ENCODE results near the gene CLNS1A. TPM values are rescaled to one million over a fixed set of nuclear protein-coding genes. Genes with fewer than 3 reads are reported as not detected.
"Not testable (repeated sequence)": the region's sequence is repeated elsewhere in the genome, so short reads cannot be mapped to it uniquely, and the experiment has no call there.

The CLNS1A gene
- total RNA-seq, 1 experiment from 2014 or later, result 242 TPM

DNA sequence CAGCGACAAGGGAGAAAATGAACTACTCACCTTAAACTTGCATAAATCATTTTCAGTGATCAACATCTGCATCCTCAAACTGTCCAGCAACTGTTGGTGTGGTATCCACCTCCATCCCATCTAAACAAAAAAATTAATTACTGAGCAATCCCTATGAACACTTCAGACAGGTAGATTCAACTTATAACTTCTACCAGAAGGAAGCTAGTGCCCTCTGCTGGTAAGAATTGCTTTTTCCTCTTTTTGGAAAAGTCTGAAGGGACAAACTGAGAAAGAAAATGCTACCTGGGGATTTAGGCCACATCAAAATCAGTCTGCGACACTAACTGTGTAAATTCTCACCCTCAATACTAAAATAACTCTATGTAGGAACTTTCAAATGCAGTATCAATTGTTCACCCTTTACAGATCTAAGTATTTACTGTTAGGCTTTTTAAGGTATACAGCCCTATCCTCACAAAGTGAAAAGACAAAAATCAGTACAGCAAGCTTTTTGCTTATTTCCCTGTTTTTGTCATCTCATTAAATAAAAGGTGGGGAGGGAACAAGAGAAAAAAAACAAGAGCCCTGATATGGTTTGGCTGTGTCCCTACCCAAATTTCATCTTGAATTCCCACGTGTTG lies 17.9 kb downstream of the CLNS1A start:
- DNase-seq (ENCODE audit: extremely low read depth, low read depth), result peak; percentile 39

DNA sequence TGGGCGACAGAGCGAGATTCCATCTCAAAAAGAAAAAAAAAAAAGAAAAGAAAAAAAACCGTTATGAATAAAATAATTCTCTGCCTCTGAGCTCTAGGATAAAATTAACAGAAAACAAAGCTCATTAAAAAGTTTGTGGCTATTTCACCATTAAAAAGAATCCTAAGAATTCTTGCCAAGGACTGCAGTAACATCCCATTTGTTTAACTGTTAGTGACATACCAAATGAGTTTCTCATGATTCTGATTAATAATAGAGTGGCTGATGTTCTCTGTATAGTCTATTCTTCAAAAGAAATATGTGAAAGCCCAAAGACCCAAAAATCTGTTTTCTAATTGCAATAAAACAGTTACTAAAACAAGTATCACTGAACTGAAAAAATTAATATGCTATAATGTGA lies 19.7 kb downstream of the CLNS1A start:
- DNase-seq (ENCODE audit: extremely low read depth, low read depth), result no peak

DNA sequence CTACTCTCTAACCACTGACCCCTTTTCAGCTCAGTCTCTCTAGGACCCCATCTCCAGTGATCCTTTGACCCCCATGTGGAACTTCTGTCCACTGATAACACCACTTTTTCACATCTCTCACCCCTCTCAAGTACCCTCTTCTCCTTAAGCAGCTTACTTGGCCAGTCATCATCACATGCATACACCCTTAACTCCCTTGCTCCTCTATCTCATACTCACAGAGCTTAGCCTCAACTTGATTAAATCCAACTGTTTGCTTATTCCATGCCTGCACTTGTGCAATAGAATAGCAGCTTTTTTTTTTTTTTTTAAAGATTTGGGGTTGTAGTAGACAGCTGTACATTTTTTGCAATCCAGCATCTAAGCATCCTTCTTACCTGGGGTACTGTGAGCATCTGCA lies 25.7 kb downstream of the CLNS1A start:
- DNase-seq (ENCODE audit: extremely low read depth, low read depth), result no peak

DNA sequence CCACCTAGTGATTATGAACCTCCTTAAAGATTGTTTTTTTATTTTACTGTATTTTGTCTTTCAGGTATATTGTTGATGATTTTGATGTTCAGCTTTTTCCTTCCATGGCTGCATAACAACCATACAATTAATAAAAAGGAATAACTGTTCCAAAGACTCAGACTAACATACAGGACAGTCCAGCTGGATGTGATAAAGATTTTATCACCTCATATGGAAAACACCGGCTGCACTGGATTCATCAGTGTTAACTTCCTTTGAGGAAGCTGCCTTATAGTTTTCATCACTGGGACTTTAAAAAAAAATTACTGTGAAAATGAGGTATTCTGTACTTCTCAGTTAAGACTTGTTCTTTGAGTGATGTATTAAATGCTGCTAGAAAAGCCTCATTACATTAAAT lies 28.4 kb downstream of the CLNS1A start:
- DNase-seq (ENCODE audit: extremely low read depth, low read depth), result no peak

DNA sequence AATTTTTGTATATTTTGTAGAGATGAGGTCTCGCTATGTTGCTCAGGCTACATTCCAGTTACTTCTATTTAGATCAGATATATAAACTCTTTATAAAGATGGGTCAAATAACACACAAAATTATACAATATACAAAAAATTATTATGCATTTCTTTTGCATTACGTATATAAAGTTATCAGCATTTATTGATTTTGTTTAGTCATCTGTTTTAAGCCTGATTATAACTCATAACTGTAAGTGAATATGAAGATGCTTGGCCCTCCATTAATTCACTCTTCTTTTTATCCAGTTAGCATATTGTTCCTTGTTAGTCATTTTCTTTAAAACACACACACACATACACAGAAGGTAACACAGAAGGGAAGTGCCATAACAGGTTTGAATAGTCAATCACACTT lies 33.3 kb downstream of the CLNS1A start:
- DNase-seq (ENCODE audit: extremely low read depth, low read depth), result no peak

DNA sequence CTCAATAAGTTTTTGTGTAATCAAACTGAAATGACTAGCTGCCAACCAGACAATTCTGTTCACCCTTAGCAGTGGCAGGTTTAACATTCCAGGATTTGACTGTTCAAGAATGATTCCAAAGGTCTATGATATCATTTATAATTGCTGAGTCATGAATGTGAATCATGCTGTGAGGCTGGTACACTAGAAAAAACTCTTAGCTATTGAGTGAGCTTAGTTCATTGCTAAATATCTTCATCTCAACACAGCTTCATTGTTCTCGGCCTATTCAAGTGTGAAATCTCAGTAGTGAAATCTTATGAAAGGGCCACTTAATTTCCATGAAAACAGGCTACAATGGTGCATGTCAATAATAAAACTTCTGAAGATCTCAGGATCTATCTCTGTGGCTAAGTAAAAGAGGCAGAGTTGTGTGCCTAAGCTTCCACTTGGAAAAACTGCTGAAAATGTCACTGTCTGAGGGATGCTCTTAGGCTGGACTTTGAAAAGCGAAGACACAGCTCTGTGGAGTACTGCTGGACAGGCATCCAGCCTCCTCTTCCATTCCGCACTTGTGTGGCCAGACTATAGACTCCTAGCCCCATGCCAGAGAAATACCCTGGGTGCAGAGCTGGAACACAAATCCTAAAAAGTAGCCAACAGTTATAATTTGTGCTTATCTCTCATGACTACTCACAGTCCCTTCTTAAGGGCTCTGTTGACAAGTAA lies 35.1 kb downstream of the CLNS1A start:
- DNase-seq (ENCODE audit: extremely low read depth, low read depth), result peak; percentile 59

DNA sequence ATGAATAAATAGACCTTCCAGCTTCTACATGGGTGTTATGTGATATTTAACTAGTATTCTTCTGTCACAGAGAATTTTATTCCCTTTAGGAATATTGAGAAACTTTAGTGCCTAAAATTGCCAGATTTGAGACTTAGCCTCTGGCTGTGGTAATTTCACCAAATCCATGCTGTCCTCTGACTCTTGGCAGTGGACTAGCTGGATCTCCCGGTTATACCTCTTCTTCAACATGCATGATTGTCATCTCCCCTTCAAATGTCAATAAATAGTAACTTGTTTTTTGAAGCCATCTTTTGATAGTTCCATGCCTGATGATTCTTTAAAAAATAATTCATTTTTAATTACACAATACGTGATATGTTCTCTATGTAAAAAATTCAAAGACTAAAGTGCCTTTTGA lies 39.4 kb downstream of the CLNS1A start:
- no peak for DNase-seq (ENCODE audit: extremely low read depth, low read depth)

DNA sequence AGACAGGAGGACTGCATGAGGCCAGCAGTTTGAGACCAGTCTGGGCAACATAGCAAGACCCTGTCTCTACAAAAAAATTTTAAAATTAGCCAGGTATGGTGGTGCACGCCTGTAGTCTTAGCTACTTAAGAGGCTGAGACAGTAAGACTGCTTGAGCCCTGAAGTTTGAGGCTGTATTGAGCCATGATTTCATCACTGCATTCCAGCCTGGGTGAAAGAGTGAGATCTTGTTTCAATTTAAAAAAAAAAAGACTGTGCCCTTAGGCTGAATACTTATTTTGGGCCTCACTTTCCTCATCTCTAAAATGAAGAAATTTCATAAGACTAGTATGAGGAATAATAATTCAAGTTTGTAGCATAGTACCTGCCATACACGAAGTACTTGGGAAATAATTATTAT lies 41.0 kb downstream of the CLNS1A start:
- DNase-seq (ENCODE audit: extremely low read depth, low read depth), result no peak

DNA sequence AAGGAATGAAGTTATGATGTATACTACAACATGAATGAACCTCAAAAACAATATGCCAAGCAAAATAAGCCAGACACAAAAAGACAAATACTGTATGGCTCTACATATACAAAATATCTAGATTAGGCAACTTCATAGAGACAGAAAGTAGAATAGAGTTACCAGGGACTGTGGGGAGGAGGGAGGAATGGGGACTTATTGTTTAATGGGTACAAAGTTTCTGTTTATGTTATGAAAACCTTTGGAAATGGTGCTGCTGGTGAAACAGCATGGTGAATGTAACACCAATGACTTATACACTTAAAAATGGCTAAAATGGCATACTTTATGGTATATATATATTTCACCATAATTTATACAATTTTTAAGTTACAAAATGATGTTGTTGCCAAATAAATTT lies 43.7 kb downstream of the CLNS1A start:
- no peak for DNase-seq (ENCODE audit: extremely low read depth, low read depth)

DNA sequence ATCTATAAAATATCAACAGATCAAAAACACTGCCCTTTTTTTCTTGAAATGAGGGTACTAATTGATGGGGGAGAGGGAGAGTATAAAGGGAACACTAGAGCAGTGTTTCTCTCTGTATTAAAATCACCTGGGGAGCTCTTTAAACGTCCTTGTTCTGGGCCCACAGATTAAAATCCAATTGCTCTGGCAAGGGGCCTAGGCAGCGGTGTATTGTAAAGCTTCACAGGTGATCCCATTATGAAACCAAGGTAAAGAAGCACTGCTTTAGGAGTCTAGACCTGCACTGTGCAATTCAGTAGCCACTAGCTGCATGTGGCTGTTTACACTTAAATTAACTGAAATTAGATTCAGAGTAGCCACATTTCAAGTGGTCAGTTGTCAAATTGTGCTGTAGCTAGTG lies 44.9 kb downstream of the CLNS1A start:
- no peak for DNase-seq (ENCODE audit: extremely low read depth, low read depth)

DNA sequence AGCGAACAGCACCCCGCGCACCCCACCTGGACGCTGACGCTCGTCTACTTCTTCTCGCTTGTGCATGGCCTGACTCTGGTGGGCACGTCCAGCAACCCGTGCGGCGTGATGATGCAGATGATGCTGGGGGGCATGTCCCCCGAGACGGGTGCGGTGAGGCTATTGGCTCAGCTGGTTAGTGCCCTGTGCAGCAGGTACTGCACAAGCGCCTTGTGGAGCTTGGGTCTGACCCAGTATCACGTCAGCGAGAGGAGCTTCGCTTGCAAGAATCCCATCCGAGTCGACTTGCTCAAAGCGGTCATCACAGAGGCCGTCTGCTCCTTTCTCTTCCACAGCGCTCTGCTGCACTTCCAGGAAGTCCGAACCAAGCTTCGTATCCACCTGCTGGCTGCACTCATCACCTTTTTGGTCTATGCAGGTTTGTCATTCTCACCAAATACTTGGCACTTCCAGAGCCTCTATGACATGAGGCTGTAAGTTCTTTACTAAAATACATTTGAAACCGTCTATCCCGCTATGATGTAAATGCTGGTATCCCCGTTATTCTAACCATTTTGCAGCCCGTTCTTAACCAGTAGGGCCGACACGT lies 47.3 kb downstream of the CLNS1A start:
- DNase-seq (ENCODE audit: extremely low read depth, low read depth), result no peak

DNA sequence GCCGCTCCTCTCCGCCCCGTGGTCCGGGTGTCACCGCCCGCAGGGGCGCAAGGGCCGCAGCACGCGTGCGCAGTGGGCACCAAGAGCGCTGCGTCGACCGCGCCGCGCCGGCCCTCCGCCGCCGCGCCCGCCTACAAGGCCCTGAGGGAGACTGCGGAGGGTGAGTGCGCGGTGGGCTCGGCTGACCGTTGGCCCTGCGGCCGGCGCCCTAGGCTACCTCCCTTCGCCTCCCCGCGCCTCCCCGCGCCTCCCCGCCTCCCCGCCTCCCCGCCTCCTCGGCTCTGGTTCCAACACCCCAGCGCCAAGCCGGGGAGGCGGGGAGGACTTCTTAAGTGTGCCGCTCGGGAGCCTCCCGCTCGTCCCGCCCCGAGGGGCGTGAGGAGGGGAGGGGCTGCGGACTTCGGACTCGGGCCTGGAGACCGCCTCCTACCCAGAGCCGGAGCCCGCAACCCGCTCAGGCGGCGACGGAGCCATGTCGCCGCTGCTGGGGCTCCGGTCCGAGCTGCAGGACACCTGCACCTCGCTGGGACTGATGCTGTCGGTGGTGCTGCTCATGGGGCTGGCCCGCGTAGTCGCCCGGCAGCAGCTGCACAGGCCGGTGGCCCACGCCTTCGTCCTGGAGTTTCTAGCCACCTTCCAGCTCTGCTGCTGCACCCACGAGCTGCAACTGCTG lies 47.9 kb downstream of the CLNS1A start, which contains the start of gene AQP11:
AQP11 (plus strand) TSS at position 433 of the 673 bp plus-strand sequence; CDS start at position 473, 40 bp downstream.
- DNase-seq (ENCODE audit: extremely low read depth, low read depth), result peak; percentile 67

DNA sequence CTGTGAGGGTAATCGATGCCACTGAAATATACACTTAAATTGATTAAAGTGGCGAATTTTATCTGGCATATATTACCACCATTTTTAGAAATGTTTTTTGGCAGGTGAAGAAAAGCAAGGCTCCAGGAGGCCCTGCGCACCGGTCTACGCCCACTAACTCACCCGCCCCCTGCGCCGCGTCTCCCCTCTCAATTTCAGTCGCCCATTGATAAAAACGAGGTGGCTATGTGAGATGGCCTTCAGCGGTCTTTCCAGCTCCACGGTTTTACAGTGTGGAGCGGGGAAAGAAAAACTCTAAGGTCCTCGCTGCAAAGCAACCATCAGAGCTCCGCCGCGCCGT lies 48.4 kb downstream of the CLNS1A start:
- no peak for DNase-seq (ENCODE audit: extremely low read depth, low read depth)

DNA sequence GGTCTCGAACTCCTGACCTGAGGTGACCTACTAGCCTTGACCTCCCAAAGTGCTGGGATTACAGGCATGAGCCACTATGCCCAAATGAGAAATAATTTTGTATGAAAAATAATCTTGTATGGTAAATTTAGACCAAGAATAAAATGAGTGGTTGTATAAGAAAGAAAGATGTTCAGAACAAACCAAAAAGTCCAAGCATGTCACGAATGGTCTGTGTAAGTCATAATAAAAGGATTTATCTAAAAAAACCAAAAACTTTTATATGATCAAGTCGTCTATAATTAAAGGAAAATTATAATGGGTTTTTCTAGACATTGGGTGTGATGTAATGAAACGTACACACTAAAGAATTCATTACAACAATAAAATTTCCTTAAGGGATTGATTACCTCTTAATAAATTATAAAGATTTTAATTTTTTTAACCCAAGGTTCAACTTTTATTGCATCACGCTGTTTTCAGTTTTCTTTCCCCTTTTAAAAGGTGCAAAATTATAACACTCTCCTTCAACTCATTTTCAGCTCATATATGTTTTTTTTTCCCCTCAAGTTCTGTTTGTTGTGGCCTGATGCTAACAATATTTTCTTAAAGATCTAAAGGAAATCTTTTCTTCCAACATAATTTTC lies 56.8 kb downstream of the CLNS1A start:
- DNase-seq (ENCODE audit: extremely low read depth, low read depth), result no peak

DNA sequence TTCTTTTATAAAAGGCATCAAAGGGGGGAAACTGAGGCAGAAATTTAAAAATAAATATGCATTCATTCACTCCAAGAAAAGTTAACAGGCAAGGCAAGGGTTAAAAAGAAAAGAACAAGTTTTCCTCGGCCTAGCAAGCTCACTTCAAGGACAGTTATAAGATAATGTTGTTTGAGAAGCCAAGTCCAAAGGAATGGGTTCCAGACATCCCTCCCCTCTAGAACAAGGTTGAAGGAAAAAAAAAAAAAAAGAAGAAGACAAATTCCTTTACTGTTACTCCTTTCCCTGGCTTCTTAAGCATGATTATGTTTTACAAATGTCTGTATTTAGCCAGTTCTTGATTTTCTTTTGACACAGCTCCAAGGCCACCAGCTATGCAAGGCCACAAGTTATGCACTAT lies 62.2 kb downstream of the CLNS1A start:
- not testable (repeated sequence) for DNase-seq (ENCODE audit: extremely low read depth, low read depth)

DNA sequence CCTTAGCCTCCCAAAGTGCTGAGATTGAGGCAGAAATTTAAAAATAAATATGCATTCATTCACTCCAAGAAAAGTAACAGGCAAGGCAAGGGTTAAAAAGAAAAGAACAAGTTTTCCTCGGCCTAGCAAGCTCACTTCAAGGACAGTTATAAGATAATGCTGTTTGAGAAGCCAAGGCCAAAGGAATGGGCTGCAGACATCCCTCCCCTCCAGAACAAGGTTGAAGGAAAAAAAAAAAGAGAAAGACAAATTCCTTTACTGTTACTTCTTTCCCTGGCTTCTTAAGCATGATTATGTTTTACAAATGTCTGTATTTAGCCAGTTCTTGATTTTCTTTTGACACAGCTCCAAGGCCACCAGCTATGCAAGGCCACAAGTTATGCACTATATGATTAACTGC lies 66.7 kb downstream of the CLNS1A start:
- not testable (repeated sequence) for DNase-seq (ENCODE audit: extremely low read depth, low read depth)

DNA sequence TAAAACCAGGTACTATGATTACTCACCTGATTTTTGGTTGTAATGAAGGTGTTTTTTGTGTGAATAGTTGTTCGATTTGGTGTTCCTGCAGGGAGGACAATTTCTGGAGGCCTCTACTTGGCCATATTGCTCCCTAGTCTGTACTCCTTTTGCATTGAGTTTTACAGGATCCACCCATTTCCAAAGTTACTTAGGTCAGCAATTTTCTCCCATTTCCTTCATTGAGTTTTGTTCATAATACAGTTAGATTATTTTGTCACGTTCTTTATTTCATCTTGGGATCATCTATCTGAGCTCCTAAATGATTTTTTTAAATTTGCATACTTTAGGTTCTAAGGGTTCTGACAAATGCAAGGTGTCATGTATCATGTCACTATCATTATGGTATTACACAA lies 67.9 kb downstream of the CLNS1A start:
- no peak for DNase-seq (ENCODE audit: extremely low read depth, low read depth)

DNA sequence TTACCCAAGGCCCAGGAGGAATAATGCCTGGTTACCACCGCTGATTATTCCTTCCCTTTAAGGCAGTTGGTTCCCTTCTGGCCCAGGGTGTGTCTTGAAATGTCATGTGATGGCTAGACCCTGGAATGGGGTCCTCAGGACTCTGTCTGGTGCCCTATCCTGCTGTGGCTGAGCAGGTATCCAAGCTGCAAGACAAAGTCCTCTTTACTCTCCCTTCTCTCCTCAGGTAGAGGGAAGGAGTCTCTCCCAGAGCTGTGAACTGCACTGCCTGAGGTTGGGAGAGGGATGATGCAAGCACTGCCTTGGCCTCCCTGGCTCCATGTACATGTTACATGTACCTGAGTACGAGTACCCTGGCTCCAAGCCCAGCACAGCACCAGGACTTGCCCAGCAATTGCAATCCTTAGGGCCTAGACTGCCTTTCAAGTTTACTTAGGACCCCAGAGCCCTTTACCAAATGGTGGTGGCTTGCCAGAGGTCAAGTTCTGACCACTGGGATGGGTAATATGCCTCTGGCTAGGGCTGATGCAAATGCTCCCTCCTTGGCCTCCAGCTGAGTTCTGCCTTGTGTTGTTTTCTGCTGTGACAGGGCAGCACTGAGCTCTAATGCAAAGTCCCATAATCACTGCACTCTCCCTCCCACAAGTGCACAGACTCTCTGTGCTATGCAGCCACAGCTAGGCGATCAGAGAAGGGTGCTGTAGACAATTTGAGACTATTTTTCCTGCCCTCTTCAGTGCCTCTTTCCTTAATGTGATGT lies 68.5 kb downstream of the CLNS1A start:
- no peak for DNase-seq (ENCODE audit: extremely low read depth, low read depth)

DNA sequence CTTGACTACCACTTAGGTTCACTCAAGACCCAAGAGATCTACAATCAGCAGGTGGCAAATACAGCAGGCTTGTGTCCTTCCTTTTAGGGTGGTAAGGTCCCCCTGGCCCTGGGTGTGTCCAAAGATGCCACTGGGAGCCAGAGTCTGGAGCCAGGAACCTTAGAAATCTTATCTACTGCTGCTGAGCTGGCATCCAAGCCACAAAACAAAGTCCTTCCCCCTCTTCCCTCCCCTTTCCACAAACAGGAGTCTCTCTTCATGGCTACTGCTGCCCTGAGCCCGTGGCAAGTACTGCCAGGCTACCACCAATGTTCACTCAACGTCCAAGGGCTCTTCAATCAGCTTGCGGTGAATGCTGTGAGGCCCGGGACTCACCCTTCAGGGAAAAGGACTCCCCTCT lies 69.3 kb downstream of the CLNS1A start:
- no peak for DNase-seq (ENCODE audit: extremely low read depth, low read depth)
